ENCODE data around the gene CHIC1. TPM values are rescaled to one million over a fixed set of nuclear protein-coding genes. Genes with fewer than 3 reads are reported as not detected.
"Not testable (repeated sequence)": the region's sequence is repeated elsewhere in the genome, so short reads cannot be mapped to it uniquely, and the experiment has no call there.

The CHIC1 gene
- 5.2 TPM for polyA plus RNA-seq (2012; ENCODE audit: missing spikeins)

- peak; percentile 51 for TF ChIP-seq POLR2A (IDR thresholded peaks at IDR 0.05; ENCODE audit: low read depth, low read length)
- no peak for TF ChIP-seq POLR2AphosphoS5 (IDR thresholded peaks at IDR 0.05; ENCODE audit: low read depth, low read length)
- peak; percentile 46; the same call in 1 of the 2 replicates for TF ChIP-seq TAF1 (IDR thresholded peaks at IDR 0.05; ENCODE audit: borderline replicate concordance, low read depth, low read length)
- FAIRE-seq (peak; percentile 67), DNase-seq (ENCODE audit: insufficient read length) (peak; percentile 31)
These were observed at the start of gene CHIC1 for GRCh38 chrX:73562984-73563737. TSS of gene CHIC1 (plus strand) at chrX:73563197. CDS start at chrX:73563285, 88 bp downstream.

GRCh38 chrX:73522823-73523222, 40.2 kb upstream of the CHIC1 start:
- DNase-seq (ENCODE audit: insufficient read length); FAIRE-seq: not testable (repeated sequence)

GRCh38 chrX:73524906-73525305, 38.1 kb upstream of the CHIC1 start:
- no peak for FAIRE-seq
- TF ChIP-seq TAF1 (IDR thresholded peaks at IDR 0.05; ENCODE audit: borderline replicate concordance, low read depth, low read length), result no peak
- TF ChIP-seq POLR2A (IDR thresholded peaks at IDR 0.05; ENCODE audit: low read depth, low read length), result no peak
- TF ChIP-seq POLR2AphosphoS5 (IDR thresholded peaks at IDR 0.05; ENCODE audit: low read depth, low read length), result no peak
- DNase-seq (ENCODE audit: insufficient read length), result no peak

- DNase-seq (ENCODE audit: insufficient read length) (no peak), FAIRE-seq (no peak)
- no peak for TF ChIP-seq TAF1 (IDR thresholded peaks at IDR 0.05; ENCODE audit: borderline replicate concordance, low read depth, low read length)
- TF ChIP-seq POLR2A (IDR thresholded peaks at IDR 0.05; ENCODE audit: low read depth, low read length), result no peak
- no peak for TF ChIP-seq POLR2AphosphoS5 (IDR thresholded peaks at IDR 0.05; ENCODE audit: low read depth, low read length)
These were observed 36.9 kb upstream of the CHIC1 start for GRCh38 chrX:73525928-73526690.

GRCh38 chrX:73531655-73532054, 31.3 kb upstream of the CHIC1 start:
- DNase-seq (ENCODE audit: insufficient read length); FAIRE-seq: not testable (repeated sequence)

GRCh38 chrX:73556159-73556558, 6.8 kb upstream of the CHIC1 start:
- no peak for TF ChIP-seq POLR2AphosphoS5 (IDR thresholded peaks at IDR 0.05; ENCODE audit: low read depth, low read length)
- no peak for TF ChIP-seq TAF1 (IDR thresholded peaks at IDR 0.05; ENCODE audit: borderline replicate concordance, low read depth, low read length)
- TF ChIP-seq POLR2A (IDR thresholded peaks at IDR 0.05; ENCODE audit: low read depth, low read length), result no peak
- DNase-seq (ENCODE audit: insufficient read length) (no peak), FAIRE-seq (no peak)

- FAIRE-seq (no peak), DNase-seq (ENCODE audit: insufficient read length) (no peak)
- TF ChIP-seq POLR2AphosphoS5 (IDR thresholded peaks at IDR 0.05; ENCODE audit: low read depth, low read length) (no peak), TAF1 (IDR thresholded peaks at IDR 0.05; ENCODE audit: borderline replicate concordance, low read depth, low read length) (no peak), POLR2A (IDR thresholded peaks at IDR 0.05; ENCODE audit: low read depth, low read length) (no peak)
These were observed 1.2 kb upstream of the CHIC1 start for GRCh38 chrX:73561801-73562200.

- DNase-seq (ENCODE audit: insufficient read length) (no peak), FAIRE-seq (no peak)
- TF ChIP-seq POLR2A (IDR thresholded peaks at IDR 0.05; ENCODE audit: low read depth, low read length), result no peak
- TF ChIP-seq POLR2AphosphoS5 (IDR thresholded peaks at IDR 0.05; ENCODE audit: low read depth, low read length), result no peak
These were observed 539 bp upstream of the CHIC1 start for GRCh38 chrX:73562458-73562857.

- FAIRE-seq (peak; percentile 56), DNase-seq (ENCODE audit: insufficient read length) (no peak)
- TF ChIP-seq POLR2AphosphoS5 (IDR thresholded peaks at IDR 0.05; ENCODE audit: low read depth, low read length), result no peak
- no peak for TF ChIP-seq POLR2A (IDR thresholded peaks at IDR 0.05; ENCODE audit: low read depth, low read length)
- no peak for TF ChIP-seq TAF1 (IDR thresholded peaks at IDR 0.05; ENCODE audit: borderline replicate concordance, low read depth, low read length)
These were observed 706 bp downstream of the CHIC1 start for GRCh38 chrX:73563738-73564068.

- TF ChIP-seq TAF1 (IDR thresholded peaks at IDR 0.05; ENCODE audit: borderline replicate concordance, low read depth, low read length), result no peak
- DNase-seq (ENCODE audit: insufficient read length) (no peak), FAIRE-seq (peak; percentile 44)
These were observed 14.4 kb downstream of the CHIC1 start for GRCh38 chrX:73577361-73577760.

GRCh38 chrX:73581002-73581628, 18.1 kb downstream of the CHIC1 start:
- FAIRE-seq (peak; percentile 53), DNase-seq (ENCODE audit: insufficient read length) (no peak)
- no peak for TF ChIP-seq TAF1 (IDR thresholded peaks at IDR 0.05; ENCODE audit: borderline replicate concordance, low read depth, low read length)
- no peak for TF ChIP-seq POLR2A (IDR thresholded peaks at IDR 0.05; ENCODE audit: low read depth, low read length)
- TF ChIP-seq POLR2AphosphoS5 (IDR thresholded peaks at IDR 0.05; ENCODE audit: low read depth, low read length), result no peak

GRCh38 chrX:73597758-73598157, 34.8 kb downstream of the CHIC1 start:
- DNase-seq (ENCODE audit: insufficient read length); FAIRE-seq: not testable (repeated sequence)

Data from GM12892 (cell line).